ENCODE measurements around the gene ITGA2. TPM values are rescaled to one million over a fixed set of nuclear protein-coding genes. Genes with fewer than 3 reads are reported as not detected.
A peak's percentile ranks its signal among the peaks of the same experiment; 100 is the strongest.

Gene ITGA2
- total RNA-seq = 0.30 and 0.44 TPM in 2 replicates
- long read RNA-seq = 0 reads

DNA sequence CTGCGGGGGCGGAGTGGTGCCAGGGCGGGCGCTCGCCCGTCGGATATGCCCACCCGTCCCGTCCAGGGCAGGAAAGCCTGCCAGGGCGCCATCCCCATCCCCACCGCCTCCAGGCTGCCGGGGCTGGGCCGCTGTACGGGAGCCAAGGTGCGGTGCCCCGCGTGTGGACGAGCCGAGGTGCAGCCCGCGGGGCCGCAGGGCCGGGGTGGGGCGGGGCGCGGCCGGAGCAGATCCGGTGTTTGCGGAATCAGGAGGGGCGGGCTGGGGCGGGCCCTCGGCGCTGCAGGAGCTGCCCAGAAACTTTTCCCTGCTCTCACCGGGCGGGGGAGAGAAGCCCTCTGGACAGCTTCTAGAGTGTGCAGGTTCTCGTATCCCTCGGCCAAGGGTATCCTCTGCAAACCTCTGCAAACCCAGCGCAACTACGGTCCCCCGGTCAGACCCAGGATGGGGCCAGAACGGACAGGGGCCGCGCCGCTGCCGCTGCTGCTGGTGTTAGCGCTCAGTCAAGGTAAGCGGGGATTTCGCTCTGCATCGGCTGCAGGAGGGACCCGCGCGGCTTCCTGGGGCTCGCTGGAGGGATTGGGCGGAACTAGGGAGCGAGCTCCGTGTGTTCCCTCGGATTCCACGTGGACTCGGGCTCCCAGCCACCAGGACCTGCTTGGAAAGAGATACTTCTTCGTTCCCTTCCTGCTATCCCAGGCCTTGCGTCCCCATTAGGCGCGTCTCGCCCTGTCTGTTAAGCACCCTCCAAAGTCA is at the start of gene ITGA2:
Gene ITGA2 (plus strand): TSS at position 328 of the 756 bp plus-strand sequence. CDS start 117 bp downstream, at position 445.
- H3K27ac Mint-ChIP-seq (ENCODE audit: unreplicated experiment) = no peak within 1 kb of the TSS
- H3K4me3 Mint-ChIP-seq (ENCODE audit: unreplicated experiment) = peak within 1 kb of the TSS; percentile 72

DNA sequence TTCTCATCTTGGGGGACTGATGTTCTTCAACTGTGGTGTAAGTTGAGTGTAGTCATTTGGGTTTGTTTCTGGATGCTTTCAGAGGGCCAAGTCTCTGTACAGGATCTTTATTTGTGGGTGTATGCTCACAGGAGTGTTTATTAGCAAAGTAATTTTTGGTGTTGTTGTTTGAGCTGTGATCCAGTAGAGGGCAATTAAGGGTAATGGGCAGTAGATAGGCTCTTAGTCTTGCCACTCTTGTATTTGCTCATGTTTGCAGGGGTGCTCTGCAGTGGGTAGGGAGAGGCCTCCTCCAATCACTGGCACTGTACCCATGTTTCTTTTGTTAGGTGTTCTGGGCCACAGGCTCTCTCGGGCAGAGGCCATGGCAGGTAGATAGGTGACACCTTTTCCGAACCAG is 45.9 kb upstream of the ITGA2 start:
- Mint-ChIP-seq H3K9me3 (ENCODE audit: unreplicated experiment) (no peaks in the 10 kb centered on the region), H3K4me1 (ENCODE audit: unreplicated experiment) (peaks cover 26% of the 10 kb centered on the region), H3K27me3 (ENCODE audit: unreplicated experiment) (no peaks in the 10 kb centered on the region), H3K27ac (ENCODE audit: unreplicated experiment) (no peak overlapping the region), H3K4me3 (ENCODE audit: unreplicated experiment) (no peak overlapping the region), H3K36me3 (ENCODE audit: unreplicated experiment) (peaks cover 36% of the 10 kb centered on the region)
- no peak for DNase-seq (ENCODE audit: extremely low spot score, unreplicated experiment)
- TF ChIP-seq, protein P1, sequence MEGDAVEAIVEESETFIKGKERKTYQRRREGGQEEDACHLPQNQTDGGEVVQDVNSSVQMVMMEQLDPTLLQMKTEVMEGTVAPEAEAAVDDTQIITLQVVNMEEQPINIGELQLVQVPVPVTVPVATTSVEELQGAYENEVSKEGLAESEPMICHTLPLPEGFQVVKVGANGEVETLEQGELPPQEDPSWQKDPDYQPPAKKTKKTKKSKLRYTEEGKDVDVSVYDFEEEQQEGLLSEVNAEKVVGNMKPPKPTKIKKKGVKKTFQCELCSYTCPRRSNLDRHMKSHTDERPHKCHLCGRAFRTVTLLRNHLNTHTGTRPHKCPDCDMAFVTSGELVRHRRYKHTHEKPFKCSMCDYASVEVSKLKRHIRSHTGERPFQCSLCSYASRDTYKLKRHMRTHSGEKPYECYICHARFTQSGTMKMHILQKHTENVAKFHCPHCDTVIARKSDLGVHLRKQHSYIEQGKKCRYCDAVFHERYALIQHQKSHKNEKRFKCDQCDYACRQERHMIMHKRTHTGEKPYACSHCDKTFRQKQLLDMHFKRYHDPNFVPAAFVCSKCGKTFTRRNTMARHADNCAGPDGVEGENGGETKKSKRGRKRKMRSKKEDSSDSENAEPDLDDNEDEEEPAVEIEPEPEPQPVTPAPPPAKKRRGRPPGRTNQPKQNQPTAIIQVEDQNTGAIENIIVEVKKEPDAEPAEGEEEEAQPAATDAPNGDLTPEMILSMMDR (IDR thresholded peaks at IDR 0.05) = no peak

More for the DNA sequence above, at the start of gene ITGA2:
- peak; percentile 84 for DNase-seq (ENCODE audit: extremely low spot score, unreplicated experiment)
- Mint-ChIP-seq H3K4me1 (ENCODE audit: unreplicated experiment) (peaks cover 11% of the 10 kb centered on the region), H3K9me3 (ENCODE audit: unreplicated experiment) (peaks cover 3% of the 10 kb centered on the region), H3K36me3 (ENCODE audit: unreplicated experiment) (no peaks in the 10 kb centered on the region), H3K27me3 (ENCODE audit: unreplicated experiment) (peaks cover 45% of the 10 kb centered on the region)
- TF ChIP-seq, protein P1 (IDR thresholded peaks at IDR 0.05) = no peak

DNA sequence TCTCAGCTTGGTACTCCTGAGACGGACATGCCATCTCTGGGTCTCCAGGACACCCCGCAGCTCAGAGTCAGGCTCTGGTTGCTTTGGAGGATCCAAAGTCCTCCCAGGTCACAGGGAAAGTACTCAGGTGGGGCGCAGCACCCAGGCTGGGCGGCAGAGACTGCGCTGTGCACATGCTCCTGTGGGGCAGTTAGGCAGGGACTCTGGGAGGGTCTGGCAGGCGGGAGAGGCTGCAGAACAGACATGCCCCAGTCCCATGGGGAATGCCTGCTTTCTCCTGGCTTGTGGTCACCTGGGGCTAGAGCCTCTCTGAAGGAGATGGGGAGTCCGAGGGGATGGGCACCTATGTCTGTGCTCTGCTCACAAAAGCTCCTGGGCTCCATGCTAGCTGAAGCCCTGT is 45.3 kb upstream of the ITGA2 start:
- Mint-ChIP-seq H3K27me3 (ENCODE audit: unreplicated experiment) (no peaks in the 10 kb centered on the region), H3K4me3 (ENCODE audit: unreplicated experiment) (no peak overlapping the region), H3K36me3 (ENCODE audit: unreplicated experiment) (peaks cover 32% of the 10 kb centered on the region), H3K27ac (ENCODE audit: unreplicated experiment) (no peak overlapping the region), H3K4me1 (ENCODE audit: unreplicated experiment) (peaks cover 32% of the 10 kb centered on the region), H3K9me3 (ENCODE audit: unreplicated experiment) (no peaks in the 10 kb centered on the region)
- TF ChIP-seq, protein P1 (IDR thresholded peaks at IDR 0.05) = no peak
- no peak for DNase-seq (ENCODE audit: extremely low spot score, unreplicated experiment)

DNA sequence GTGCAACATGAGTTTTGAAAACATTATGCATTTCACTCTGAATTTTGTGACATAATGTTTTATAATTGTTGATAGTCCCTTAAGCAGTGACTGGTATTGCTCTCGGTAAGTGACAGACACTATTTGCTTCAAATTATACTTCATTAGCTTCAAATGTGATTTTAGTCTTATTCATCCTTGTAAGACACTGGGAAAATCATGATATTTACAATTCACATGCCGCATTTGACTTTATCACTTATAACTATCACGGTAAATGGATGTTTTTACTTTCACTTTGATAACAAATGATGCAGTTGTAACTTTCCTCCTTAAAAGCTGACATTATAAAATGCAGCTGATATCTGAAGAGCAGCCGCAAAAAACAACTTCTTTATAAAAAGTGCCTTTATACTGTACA is 44.1 kb upstream of the ITGA2 start:
- Mint-ChIP-seq H3K27ac (ENCODE audit: unreplicated experiment) (peak overlapping the region; percentile 7), H3K9me3 (ENCODE audit: unreplicated experiment) (no peaks in the 10 kb centered on the region), H3K36me3 (ENCODE audit: unreplicated experiment) (peaks cover 26% of the 10 kb centered on the region), H3K4me1 (ENCODE audit: unreplicated experiment) (peaks cover 40% of the 10 kb centered on the region), H3K4me3 (ENCODE audit: unreplicated experiment) (no peak overlapping the region), H3K27me3 (ENCODE audit: unreplicated experiment) (no peaks in the 10 kb centered on the region)
- no peak for DNase-seq (ENCODE audit: extremely low spot score, unreplicated experiment)
- TF ChIP-seq, protein P1 (IDR thresholded peaks at IDR 0.05) = no peak

DNA sequence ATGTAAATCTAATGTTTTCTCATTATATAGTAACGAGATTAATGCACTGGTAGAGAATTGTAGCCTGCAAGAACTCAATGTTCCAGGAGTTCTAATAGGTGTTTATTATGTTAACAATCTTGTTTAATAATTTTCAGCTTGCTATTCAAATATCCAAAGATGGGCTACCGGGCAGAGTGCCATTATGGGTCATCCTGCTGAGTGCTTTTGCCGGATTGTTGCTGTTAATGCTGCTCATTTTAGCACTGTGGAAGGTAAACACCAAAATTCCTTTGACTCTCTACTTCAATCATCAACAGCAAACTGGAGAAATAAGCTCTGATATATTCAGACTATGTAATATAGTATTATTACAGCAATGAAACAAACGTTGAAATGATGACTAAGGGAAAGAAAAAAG is 41.9 kb upstream of the ITGA2 start:
- no peak overlapping the region for H3K4me3 Mint-ChIP-seq (ENCODE audit: unreplicated experiment)
- H3K27ac Mint-ChIP-seq (ENCODE audit: unreplicated experiment) = peak overlapping the region; percentile 69
- H3K9me3 Mint-ChIP-seq (ENCODE audit: unreplicated experiment) = no peaks in the 10 kb centered on the region
- no peak for DNase-seq (ENCODE audit: extremely low spot score, unreplicated experiment)
- TF ChIP-seq, protein P1 (IDR thresholded peaks at IDR 0.05) = no peak
- H3K27me3 Mint-ChIP-seq (ENCODE audit: unreplicated experiment) = no peaks in the 10 kb centered on the region
- peaks cover 40% of the 10 kb centered on the region for H3K4me1 Mint-ChIP-seq (ENCODE audit: unreplicated experiment)
- H3K36me3 Mint-ChIP-seq (ENCODE audit: unreplicated experiment) = peaks cover 27% of the 10 kb centered on the region

Data from osteocyte (in vitro differentiated cells).